GM12874 (cell line): ENCODE results near the gene PSPC1.

Experiments used
- CTCF ChIP-seq: IDR thresholded peaks from 2 replicates; pipeline ENCODE4 v1.5.1; 2011; ENCODE audit warnings: low read depth, mild to moderate bottlenecking, control low read depth, low read length, moderate library complexity; ENCODE audit not compliant: insufficient read depth

PSPC1 gene

GRCh38 chr13:19672990-19673389 is 109.8 kb downstream of the PSPC1 start:
- TF ChIP-seq CTCF, result no peak

GRCh38 chr13:19670147-19670546 is 112.6 kb downstream of the PSPC1 start:
- TF ChIP-seq CTCF, result no peak

GRCh38 chr13:19668778-19669177 is 114.0 kb downstream of the PSPC1 start:
- TF ChIP-seq CTCF, result no peak

GRCh38 chr13:19665427-19665859 is 117.3 kb downstream of the PSPC1 start:
- no peak for TF ChIP-seq CTCF

- no peak for TF ChIP-seq CTCF
Measured at GRCh38 chr13:19664481-19665230, 118.1 kb downstream of the PSPC1 start.

GRCh38 chr13:19663416-19663979 is 119.2 kb downstream of the PSPC1 start:
- no peak for TF ChIP-seq CTCF

- TF ChIP-seq CTCF, result no peak
Measured at GRCh38 chr13:19661561-19661960, 121.2 kb downstream of the PSPC1 start.
